Skeletal muscle tissue (tissue), 4 donors: Measurements from ENCODE around the gene EMID1. TPM values are rescaled to one million over a fixed set of nuclear protein-coding genes. Genes with fewer than 3 reads are reported as not detected.

Experiments
- H3K27ac ChIP-seq: one replicate; pipeline ENCODE4 v1.7.0; 2013; ENCODE audit warnings: mild to moderate bottlenecking, low read depth, low read length, inconsistent platforms
- H3K27me3 ChIP-seq, 3 donors: one replicate each; pipeline ENCODE4 v1.7.0; 2013; ENCODE audit warnings: low read length in 3 of 3; ENCODE audit not compliant: control insufficient read depth in 3 of 3, insufficient read depth in 3 of 3
- H3K36me3 ChIP-seq, 3 donors: one replicate each; pipeline ENCODE4 v1.7.0; 2013; ENCODE audit warnings: low read length in 3 of 3; ENCODE audit not compliant: control insufficient read depth in 3 of 3, insufficient read depth in 3 of 3
- H3K4me1 ChIP-seq, 3 donors: one replicate each; pipeline ENCODE4 v1.7.0; 2013; ENCODE audit warnings: low read length in 3 of 3, mild to moderate bottlenecking in 3 of 3; ENCODE audit not compliant: control insufficient read depth in 3 of 3, insufficient read depth in 3 of 3
- H3K4me3 ChIP-seq, 3 donors: one replicate each; pipeline ENCODE4 v1.7.0; 2013; ENCODE audit warnings: low read length in 3 of 3
- H3K9ac ChIP-seq, 3 donors: one replicate each; pipeline ENCODE4 v1.7.0; 2013; ENCODE audit warnings: low read length in 3 of 3, mild to moderate bottlenecking in 3 of 3, moderate library complexity in 2 of 3, low read depth in 1 of 3
- H3K9me3 ChIP-seq, 3 donors: one replicate each; pipeline ENCODE4 v1.7.0; 2013; ENCODE audit warnings: low read length in 3 of 3; ENCODE audit not compliant: control insufficient read depth in 3 of 3
- total RNA-seq: library from RNA; depleted of rRNA; stranded (reverse); fragments of >200 nt; gene quantifications from one replicate; pipeline ENCODE4 v1.2.3, GENCODE V29; 2014
- donor health status: Osteomylitis.

EMID1 gene
- total RNA-seq, 1 donor from 2014 or later: 6.3 TPM

- Histone ChIP-seq H3K9ac (no peak overlapping the region), H3K27me3 (no peaks in the 10 kb centered on the region), H3K36me3 (peaks cover 7 to 19% (median 16%) of the 10 kb centered on the region in 3 donors), H3K9me3 (no peaks in the 10 kb centered on the region), H3K27ac (no peak overlapping the region), H3K4me1 (peaks cover 6 to 9% (median 7%) of the 10 kb centered on the region in 3 donors), H3K4me3 (no peak overlapping the region)
These were observed 54.4 kb downstream of the EMID1 start for GRCh38 chr22:29260031-29260560.

- Histone ChIP-seq H3K4me3 (no peak overlapping the region), H3K9me3 (no peaks in the 10 kb centered on the region), H3K27me3 (no peaks in the 10 kb centered on the region), H3K4me1 (peaks cover 6 to 12% (median 7%) of the 10 kb centered on the region in 3 donors), H3K27ac (no peak overlapping the region), H3K9ac (no peak overlapping the region), H3K36me3 (peaks cover 9 to 25% (median 22%) of the 10 kb centered on the region in 3 donors)
These were observed 55.1 kb downstream of the EMID1 start for GRCh38 chr22:29260601-29261315.

DNA sequence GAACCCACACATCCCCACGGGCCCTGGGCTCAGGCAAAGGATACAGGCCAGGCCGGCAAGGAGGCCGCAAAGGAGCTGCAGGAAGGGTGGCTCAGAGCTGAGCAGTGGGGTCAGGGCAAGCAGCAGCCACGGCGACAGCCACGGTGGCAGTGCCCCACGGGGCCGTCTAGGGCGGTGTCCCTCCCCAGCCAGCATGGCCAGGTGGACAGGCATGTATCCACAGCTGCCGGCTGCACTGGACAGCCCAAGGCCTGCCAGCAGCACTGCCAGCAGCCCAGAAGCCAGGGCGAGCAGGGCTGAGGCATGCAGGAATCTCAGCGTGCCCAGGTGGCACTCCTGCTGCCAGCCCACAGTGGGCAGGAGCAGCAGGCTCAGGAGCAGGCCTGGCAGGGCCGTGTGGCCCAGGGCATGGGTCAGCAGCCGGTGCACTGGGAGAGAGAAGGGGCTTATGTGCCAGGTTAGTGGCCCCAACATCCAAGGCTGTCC is 58.1 kb downstream of the EMID1 start:
- H3K27ac ChIP-seq: peak overlapping the region; percentile 30
- H3K9me3 ChIP-seq: no peaks in the 10 kb centered on the region
- no peaks in the 10 kb centered on the region for H3K27me3 ChIP-seq
- H3K4me1 ChIP-seq: peaks cover 22 to 28% (median 23%) of the 10 kb centered on the region in 3 donors
- peak overlapping the region in 1 of 3 donors; percentile 33 for H3K9ac ChIP-seq
- no peak overlapping the region for H3K4me3 ChIP-seq
- H3K36me3 ChIP-seq: peaks cover 9 to 25% (median 23%) of the 10 kb centered on the region in 3 donors

DNA sequence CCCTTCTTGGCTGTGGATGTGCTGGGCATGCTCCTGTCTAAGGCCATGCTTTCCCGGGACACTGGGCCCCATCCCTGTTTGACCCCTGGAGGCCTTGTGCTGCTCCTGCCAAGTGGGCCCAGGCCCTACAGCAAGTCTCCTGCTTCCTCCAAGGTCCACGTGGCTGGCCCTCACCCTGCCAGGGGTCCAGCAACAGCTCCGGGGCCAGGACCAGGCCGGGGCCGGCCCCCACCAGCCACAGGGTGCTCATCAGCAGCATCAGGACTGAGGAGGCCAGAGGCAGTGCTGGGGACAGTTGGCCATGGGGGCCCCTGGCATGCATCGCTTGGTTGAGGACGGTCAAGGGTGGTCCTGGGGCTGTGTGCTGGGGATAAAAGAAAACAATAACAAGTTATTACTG is 59.6 kb downstream of the EMID1 start:
- Histone ChIP-seq H3K27me3 (no peaks in the 10 kb centered on the region), H3K4me3 (no peak overlapping the region), H3K27ac (no peak overlapping the region), H3K9ac (no peak overlapping the region), H3K36me3 (peaks cover 9 to 20% (median 15%) of the 10 kb centered on the region in 3 donors), H3K9me3 (no peaks in the 10 kb centered on the region), H3K4me1 (peaks cover 37 to 42% (median 38%) of the 10 kb centered on the region in 3 donors)

DNA sequence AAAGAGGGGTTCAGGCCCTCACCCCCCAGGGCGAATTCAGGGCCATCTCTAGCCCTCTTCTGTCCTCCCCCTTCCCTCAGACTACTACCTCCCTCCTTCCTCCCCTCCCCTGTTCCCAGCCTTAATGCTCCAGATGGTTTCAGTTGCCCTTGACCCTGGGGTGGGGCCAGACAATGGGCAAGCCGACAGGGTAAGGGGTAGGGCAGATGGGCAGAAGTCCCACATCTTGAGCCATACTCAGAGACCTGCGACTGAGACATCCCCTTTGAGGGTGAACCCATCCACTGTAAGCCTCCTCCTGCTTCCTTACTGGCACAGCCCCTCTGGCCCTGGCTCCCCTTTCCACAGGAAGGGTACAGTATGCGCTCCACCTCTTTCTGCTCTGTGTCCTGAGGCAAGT is 60.2 kb downstream of the EMID1 start:
- Histone ChIP-seq H3K4me1 (peaks cover 43 to 48% (median 43%) of the 10 kb centered on the region in 3 donors), H3K36me3 (peaks cover 7 to 18% (median 15%) of the 10 kb centered on the region in 3 donors), H3K27me3 (no peaks in the 10 kb centered on the region), H3K9me3 (no peaks in the 10 kb centered on the region), H3K4me3 (no peak overlapping the region), H3K9ac (peak overlapping the region in 1 of 3 donors; percentile 99), H3K27ac (no peak overlapping the region)

DNA sequence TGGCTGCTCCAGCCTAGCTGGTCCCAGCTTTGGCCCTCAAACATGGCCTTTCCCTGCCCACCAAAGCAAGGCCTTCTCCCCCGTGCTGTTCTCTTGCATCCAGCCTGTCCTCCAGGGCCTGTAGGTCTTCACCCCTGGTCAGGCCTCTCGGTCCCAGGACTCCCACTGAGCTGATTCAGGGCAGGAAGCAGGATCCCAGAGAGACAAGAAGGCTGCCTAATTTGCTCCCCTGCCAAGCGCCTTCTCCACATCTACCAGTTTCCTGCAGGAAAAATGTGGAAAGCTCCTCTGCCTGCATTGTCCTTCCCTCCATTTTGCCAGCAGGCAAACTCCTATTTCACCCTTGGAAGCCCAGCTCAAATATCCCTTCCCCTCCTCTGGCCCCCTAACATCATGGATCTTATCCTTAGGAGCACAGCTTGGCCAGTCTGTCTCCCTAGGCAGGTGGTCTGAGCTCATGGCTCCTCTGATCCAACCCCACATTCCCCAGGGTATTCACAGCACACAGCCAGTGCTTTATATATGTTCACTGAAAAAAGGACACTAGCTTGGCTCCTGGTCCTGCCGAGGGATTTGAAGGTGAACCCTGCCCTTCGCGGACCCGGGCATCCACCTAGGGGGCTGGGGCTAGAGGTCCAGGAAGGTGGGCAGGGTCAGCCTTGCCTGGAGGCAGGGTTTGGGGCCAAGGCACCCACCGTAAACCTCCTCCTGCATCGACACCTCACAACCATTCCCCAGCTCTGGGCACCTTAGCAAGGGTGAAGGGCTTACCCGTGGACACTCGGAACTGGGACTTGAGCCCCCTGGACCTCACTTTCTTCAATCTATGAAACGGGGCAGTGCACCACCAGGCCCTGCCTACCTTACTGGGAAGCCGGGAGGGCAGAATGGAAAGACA is 61.1 kb downstream of the EMID1 start:
- Histone ChIP-seq H3K27ac (peak overlapping the region; percentile 100), H3K4me1 (peaks cover 51 to 54% (median 51%) of the 10 kb centered on the region in 3 donors), H3K4me3 (peak overlapping the region; percentile 89 to 98 (median 96))

DNA sequence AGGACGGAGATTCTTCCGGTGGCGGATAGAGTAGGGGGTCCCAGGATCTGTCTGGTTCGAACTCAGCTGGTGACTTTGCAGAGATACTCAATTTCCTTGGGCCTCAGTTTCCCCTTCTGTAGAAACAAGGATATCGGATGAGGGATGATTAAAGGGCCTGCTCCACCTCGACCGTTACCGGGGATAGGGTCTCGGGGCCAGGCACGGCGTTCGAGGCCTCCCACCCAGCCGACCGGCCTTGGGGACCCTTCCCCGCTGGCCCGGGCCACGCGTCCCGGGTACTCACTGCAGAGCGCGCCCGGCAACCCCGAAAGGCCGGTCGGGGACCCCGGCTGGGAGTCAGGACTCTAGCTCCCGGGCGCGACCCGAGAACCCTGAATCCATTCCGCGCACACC is 61.8 kb downstream of the EMID1 start:
- peak overlapping the region; percentile 89 to 98 (median 96) for H3K4me3 ChIP-seq
- peaks cover 55 to 61% (median 57%) of the 10 kb centered on the region in 3 donors for H3K4me1 ChIP-seq
- peak overlapping the region; percentile 100 for H3K27ac ChIP-seq
- H3K36me3 ChIP-seq: peaks cover 7 to 18% (median 15%) of the 10 kb centered on the region in 3 donors
- H3K9me3 ChIP-seq: no peaks in the 10 kb centered on the region
- no peaks in the 10 kb centered on the region for H3K27me3 ChIP-seq
- peak overlapping the region; percentile 99 to 100 (median 100) for H3K9ac ChIP-seq

More for the DNA sequence above, 61.1 kb downstream of the EMID1 start:
- Histone ChIP-seq H3K36me3 (peaks cover 7 to 18% (median 15%) of the 10 kb centered on the region in 3 donors), H3K9me3 (no peaks in the 10 kb centered on the region), H3K9ac (peak overlapping the region; percentile 99 to 100 (median 100)), H3K27me3 (no peaks in the 10 kb centered on the region)

- peaks cover 7 to 23% (median 18%) of the 10 kb centered on the region in 3 donors for H3K36me3 ChIP-seq
- peaks cover 58 to 66% (median 59%) of the 10 kb centered on the region in 3 donors for H3K4me1 ChIP-seq
- H3K27ac ChIP-seq: peak within 1 kb of the TSS; percentile 100
These were observed 62.3 kb downstream of the EMID1 start, which contains the start of the genes EWSR1 and RHBDD3 for GRCh38 chr22:29267858-29268510. EWSR1 (plus strand) TSS chr22:29268268; CDS start chr22:29268337, 69 bp downstream. RHBDD3 (minus strand) TSS chr22:29267981; CDS start chr22:29265626, 2,355 bp downstream.

More at GRCh38 chr22:29267858-29268510, 62.3 kb downstream of the EMID1 start, which contains the start of the genes EWSR1 and RHBDD3:
- no peaks in the 10 kb centered on the region for H3K9me3 ChIP-seq
- peak within 1 kb of the TSS; percentile 99 to 100 (median 100) for H3K9ac ChIP-seq
- peak within 1 kb of the TSS; percentile 89 to 98 (median 96) for H3K4me3 ChIP-seq
- no peaks in the 10 kb centered on the region for H3K27me3 ChIP-seq
